DMS153 (cell line): Measurements from ENCODE around the gene SLAMF6.
"Not testable (repeated sequence)": the region's sequence is repeated elsewhere in the genome, so short reads cannot be mapped to it uniquely, and the experiment has no call there.

Experiments used
- DNase-seq: peaks from one replicate; lab custom pipeline; 2025; lab: John Stamatoyannopoulos, UW

Gene SLAMF6

DNA sequence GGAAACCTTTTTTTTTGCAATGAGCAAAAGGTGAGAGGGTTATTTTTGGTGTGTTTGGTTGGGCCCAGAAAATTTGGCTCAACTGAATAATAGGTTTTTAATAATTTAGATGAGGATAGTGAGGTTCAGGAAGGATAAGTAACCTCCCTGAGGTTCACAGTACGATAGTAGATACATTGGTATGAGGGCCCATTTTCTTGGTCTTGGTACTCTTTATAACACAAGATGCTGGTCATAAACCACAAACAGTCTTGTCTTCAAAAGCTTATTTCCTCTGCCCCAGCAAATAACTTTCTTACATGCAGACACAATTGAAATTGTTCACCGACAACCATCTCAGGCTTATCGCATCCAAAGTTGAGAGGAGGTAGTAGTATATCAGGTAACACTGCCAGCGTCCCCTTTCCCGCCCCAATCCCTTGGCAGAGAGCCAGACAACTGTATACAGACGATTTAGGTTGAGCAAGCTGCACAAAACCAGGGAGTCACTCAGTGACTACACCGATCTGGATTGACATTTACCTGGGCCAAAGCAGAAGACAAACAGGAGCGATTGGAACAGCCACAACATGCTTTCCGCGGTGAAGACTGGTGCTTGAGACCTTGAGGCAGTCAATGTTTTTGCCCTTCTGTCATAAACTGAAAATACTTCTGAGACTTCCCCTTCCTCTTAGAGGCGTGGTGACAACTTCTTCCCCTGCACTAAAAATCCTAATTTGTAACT, at the start of gene SLAMF6:
TSS of gene SLAMF6 (minus strand) at position 634 of the 724 bp plus-strand sequence. CDS start at position 571, 63 bp downstream.
- no peak for DNase-seq

DNA sequence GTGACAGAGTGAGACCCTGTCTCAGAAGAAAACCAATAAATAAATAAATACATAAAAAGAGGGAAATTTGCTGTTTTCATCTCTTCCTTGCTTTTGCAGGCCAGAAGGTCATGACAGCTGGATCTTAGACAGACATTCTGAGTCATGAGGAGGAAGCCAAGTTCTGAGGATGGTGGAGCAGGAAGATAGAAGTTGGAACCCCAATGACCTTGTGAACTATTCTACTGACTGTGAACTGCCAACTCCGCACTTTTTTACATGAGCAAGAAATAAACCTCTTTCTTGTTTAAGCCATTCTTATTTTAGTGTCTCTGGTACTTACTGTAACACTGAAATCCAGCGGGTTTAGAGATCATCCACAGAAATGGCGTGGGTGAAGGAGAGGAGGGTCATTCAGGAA, 47.8 kb upstream of the SLAMF6 start:
- DNase-seq: no peak

DNA sequence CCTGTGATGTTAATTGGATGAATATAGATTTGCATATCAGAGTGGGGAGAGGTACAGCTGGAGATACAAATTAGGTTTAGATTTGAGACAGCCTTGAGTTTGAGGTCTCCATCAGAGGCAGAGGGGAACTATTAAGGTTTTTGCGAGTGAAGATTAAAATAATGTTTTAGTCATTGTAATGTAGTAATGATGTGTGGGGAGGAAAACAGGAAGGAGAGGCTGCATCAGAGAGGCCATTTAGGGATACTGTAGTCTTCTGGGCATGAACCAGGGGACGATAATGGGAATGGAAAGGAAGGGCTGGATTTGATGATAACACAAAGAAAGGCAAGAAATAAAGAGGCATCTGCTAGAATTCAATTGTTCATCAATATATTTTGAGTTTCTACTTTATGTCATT, 46.8 kb upstream of the SLAMF6 start:
- no peak for DNase-seq

DNA sequence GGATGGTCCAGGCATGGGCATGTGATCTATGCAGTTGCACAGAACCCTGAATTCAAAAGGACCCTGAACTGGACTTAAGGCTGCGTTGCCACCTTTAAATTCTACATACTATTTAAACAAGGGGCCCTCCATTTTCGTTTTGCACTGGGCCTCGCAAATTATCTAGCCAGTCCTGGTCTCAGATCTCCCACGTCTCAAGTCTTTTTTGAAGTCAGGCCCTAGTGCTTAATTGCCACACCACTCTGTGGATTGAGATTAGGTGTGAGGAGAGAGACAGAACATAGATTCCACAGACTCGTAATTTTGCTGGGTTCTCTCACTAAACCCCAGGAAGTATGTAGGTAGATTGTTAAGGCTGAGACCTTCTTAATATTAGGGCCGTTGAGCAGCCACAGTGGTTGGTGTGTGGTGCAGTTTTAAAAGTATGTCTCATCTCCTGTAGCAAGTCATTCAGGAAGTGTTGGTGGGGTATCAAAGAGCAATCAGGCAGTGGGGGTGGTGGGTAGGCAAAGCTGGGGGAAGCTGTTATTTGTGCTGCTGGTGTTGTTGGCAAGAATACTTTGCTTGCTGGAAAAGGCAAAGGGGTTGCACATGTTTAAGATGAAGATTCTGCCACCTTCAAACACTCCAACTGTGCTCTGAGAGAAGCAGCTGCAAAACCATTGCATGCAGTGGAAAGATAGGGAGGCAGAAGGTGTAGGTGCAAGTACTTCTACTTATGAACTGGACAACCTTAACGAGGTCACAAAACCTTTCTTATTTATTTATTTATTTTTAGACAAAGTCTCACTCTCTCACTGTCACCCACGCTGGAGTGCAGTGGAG, 45.0 kb upstream of the SLAMF6 start:
- no peak for DNase-seq

DNA sequence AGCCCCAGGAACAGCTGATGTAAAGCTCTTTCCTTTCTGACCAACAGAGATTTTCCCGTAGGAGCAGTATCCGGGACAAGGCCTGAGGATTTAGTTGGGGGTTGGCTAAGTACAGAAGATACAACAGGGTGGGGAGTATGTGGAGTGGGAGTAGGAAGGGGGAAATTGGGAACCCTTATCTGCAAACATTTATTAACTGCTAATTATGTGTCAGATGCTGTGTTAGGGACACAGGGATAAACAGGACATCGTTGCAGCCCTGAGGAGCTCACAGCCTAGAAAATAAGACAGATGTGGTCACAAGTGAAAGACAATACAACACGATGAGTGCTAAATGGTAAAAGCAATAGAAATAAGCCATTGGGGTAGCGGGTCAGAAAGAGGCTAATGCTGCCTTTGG, 44.3 kb upstream of the SLAMF6 start:
- no peak for DNase-seq

DNA sequence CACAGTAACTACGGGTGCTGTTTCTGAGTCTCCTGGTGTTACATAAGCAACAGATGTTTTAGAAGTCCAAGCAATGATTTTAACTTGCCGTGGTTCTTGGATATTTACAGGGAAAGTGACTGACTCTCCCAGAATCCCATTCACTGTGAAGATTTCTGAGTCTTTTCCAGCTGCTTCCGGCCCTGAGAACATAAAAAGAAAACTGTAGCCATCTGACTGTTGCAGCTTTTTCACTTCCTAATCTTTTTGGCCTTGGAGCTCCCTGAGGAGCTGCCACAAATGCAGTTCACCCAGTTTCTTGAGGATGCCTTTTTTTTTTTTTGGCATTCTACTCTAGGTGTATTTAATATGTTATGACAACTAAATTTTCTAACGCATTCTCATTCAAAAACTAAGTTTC, 42.5 kb upstream of the SLAMF6 start:
- no peak for DNase-seq

DNA sequence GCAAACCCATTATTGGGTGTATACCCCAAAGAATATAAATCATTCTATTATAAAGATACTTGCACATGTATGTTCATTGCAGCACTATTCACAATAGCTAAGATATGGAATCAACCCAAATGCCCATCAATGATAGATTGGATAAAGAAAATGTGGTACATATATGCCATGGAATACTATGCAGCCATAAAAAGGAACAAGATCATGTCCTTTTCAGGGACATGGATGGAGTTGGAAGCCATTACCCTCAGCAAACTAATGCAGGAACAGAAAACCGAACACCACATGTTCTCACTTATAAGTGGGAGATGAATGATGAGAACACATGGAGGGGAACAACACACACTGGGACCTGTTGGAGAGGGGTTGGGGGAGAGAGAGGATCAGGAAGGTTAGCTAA, 40.2 kb upstream of the SLAMF6 start:
- DNase-seq: not testable (repeated sequence)

DNA sequence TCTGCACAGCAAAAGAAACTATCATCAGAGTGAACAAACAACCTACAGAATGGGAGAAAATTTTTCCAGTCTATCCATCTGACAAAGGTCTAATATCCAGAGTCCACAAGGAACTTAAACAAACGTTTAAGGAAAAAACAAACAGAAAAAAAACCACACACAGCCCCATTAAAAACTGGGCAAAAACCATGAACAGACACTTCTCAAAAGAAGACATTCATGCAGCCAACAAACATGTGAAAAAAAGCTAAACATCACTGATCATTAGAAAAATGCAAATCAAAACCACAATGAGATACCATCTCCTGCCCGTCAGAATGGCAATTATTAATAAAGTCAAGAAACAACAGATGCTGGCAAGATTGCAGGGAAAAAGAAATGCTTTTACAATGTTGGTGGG, 39.7 kb upstream of the SLAMF6 start:
- not testable (repeated sequence) for DNase-seq

DNA sequence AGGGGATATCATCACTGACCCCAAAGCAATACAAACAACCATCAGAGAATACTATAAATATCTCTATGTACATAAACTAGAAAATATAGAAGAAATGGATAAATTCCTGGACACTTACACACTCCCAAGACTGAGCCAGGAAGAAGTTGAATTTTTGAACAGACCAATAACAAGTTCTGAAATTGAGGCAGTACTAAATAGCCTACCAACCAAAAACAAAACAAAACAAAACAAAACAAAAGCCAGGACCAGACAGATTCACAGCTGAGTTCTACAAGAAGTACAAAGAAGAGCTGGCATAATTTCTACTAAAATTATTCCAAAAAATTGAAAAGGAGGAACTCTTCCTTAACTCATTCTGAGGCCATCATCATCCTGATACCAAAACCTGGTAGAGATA, 37.8 kb upstream of the SLAMF6 start:
- no peak for DNase-seq

DNA sequence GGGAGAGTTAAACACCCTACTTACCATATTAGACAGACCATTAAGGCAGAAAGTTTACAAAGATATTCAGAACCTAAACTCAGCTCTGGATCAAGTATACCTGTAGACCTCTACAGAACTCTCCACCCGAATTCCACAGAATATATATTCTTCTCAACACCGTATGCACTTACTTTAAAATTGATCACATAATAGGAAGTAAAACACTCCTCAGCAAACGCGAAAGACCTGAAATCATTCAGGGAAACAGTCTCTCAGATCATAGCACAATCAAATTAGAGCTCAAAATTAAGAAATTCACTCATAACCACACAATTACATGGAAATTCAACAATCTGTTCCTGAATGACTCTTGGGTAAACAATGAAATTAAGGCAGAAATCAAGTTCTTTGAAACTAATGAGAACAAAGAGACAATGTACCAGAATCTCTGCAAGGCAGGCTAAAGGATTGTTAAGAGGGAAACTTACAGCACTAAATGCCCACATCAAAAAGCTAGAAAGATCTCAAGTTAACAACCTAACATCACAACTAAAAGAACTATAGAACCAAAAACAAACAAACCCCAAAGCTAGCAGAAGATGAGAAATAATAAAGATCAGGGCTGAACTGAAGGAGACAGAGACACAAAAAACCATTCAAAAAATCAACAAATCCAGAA, 37.1 kb upstream of the SLAMF6 start:
- DNase-seq: no peak

DNA sequence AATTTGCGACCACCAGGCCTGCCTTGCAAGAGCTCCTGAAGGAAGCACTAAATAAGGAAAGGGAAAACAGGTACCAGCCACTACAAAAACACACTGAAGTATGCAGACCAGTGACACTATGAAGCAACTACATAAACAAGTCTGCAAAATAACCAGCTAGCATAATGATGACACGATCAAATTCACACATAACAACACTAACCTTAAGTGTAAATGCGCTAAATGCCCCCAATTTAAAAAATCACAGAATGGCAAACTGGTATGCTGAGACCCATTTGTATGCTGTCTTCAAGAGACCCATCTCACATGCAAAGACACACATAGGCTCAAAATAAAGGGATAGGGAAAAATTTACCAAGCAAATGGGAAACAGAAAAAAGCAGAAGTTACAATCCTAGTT, 36.4 kb upstream of the SLAMF6 start:
- not testable (repeated sequence) for DNase-seq

DNA sequence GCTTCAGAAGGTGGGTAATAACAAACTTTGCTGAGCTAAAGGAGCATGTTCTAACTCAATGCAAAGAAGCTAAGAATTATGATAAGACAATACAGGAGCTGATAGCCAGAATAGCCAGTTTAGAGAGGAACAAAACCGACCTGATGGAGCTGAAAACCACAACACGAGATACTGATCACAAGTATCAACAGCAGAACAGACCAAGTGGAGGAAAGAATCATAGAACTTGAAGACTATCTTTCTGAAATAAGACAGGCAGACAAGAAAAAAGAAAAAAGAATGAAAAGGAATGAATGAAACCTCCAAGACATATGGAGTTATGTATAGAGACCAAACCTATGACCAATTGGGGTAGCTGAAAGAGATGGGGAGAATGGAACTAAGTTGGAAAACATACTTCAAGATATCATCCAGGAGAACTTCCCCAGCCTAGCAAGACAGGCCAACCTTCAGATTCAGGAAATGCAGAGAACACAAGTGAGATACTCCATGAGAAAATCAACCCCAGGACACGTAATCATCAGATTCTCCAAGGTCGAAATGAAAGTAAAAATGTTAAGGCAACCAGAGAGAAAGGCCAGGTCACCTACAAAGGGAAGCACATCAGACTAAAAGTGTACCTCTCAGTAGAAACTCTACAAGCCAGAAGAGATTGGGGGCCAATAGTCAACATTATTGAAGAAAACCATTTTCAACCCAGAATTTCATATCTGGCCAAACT, 35.8 kb upstream of the SLAMF6 start:
- no peak for DNase-seq

DNA sequence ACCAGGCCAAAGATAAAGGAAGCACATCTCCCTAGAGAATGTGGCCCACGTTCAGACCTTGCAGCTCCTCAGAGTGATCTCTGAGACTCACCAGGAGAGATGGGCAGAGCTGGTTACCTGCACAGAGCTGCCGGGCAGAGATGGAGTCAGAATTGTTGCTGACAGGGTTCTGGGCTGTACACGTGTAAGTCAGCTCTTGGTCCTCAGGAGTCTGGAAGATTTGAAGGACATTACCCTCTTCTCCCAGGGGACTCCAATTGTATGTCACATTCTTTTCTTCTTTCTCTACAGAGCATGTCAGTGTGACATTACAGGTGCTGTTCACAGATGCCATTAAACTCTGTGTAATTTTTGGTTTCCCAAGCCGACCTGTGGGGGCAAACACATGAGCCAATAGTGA, 30.7 kb upstream of the SLAMF6 start:
- no peak for DNase-seq

DNA sequence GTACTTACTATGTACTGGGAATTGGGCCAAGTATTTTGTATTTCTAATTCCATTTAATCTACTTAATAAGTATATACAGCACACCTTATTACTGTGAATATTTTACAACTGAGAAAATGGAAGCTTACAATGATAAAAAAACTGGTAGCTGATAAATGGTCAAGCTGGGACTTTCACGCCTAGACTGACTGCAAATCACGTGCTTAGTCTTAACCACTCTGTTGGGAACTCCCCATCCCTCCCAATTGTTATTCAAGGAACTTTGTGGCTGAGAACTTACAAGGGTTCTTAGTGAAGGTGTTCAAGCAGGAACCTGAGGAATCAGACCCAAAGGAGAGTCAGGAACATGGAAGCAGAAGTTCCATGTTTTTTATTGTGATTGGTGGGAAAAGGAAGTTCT, 29.4 kb upstream of the SLAMF6 start:
- no peak for DNase-seq

DNA sequence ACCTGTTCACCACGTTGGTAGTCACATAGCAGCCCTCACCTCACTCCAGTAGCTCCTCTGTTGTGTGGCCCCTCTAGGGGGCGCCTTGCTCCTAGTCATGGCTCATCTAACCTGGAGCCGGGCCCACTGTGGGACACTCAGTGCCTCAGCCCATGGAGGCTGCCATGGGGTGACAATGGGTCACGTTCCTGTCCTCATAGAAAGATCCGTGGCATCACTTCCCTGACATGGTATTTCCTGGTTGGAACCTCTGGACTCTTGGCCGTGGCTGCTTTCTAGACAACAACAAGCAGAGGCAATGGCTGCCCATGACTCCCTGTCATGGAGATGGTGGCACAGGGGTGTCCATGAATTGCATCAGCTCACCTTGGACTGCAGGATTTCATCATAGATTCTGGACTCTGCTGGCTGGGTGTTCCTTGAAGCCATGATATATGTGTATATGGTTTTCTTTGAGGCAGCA, 27.5 kb upstream of the SLAMF6 start:
- DNase-seq: no peak

DNA sequence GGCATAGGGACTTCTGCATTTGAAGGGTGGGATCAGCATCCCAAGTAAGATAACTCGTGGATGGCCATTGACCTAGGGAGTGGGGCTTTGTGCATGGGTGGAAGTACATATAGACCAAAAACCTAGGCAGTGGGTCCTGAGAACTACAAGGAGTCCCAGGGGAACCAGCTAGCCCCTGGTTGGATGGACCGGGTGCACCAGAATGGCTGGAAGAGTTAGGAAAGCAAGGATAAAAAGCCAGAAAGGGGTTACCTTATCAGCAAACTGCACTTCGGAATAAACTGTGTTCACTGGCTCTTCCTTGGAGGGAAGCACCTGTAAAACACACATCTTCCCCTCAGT, 26.6 kb upstream of the SLAMF6 start:
- no peak for DNase-seq

DNA sequence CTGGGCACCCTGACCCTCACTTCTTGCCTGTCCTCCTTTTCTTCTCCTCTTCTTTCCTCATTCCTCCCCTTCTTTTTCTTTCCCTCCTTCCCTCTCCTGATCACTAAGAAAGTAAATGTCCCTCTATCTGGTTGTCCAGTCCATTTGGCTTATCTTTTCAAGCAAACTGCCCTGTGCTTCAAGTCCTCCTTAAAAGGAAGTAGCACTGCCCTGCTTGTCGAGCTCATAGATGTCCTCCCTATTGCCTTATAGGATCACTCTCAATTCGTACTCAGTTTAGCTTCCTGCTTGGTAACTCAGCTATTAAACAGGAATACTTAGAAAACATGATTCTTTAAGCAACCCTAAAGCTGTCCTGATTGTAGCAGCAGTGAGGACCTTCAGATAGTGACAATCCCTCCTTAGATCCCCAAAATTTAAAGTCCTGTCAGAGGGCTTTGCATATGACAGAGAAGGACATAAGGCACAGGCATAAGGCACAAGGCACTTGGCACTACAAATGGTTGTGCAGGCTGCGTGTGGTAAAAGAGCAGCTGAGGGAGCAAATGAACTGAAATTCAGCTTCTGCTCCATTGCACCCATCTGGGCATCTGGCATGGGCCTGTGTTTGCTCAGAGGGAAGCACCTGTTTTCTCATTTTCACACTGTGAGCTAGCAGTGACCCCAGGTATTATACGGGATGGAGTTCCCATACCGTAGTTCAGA, 26.1 kb upstream of the SLAMF6 start:
- DNase-seq: no peak

DNA sequence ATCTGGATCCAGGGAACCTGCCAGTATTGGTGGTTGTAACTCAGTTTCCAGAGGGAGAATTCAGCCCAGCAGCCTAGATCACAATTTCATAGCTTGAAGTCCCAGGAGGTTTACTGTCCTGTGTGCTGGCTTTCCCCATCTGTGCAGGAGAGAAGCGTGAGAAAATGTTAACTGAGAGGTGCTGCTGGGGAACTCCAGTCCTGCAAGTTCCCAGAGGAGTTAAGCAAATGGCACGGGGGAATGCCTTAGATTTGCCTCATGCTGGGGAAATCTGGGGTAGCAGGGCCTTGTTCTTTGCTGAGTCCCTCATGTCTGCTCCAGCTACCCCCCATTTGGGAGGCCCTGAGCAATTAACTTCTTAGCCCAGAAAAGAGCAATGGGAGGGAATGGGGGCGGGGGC, 25.1 kb upstream of the SLAMF6 start:
- DNase-seq: no peak

DNA sequence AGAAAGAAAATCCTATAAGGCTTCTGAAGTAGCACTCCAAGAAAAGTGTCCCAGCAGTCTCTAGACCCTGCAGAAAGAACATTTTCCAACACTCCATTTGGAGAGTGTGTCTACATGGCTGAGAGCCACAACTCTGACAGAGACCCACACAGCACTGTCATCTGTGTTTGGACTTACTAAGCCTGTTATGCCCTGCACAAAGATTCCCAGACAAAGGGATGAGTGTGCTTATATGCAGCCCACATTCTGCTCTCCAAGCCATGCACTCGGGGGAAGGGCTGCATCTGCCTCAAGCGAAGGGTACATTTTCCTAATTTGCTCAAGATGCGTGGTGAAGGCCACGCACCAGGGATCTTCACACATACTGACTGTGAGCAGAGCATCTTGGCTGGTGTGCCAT, 24.4 kb upstream of the SLAMF6 start:
- no peak for DNase-seq

DNA sequence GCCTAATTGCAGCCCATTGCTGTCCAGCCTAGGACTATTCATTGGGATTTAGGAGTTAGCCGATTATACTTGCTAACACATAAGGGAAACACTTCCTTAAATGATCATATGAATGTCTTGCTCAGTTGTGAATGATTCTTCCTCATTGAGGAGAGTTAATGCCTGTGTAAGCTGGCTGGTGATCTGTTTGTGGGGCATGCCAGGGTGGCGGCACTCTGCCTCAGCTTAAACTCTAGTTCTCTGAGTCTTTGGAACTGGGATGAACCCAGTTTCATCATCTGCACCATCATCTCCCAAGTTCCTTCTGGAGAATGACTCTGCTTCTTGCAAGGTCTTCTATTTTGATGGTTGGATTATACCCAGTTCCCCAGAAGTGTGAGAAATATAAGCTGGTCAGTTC, 23.9 kb upstream of the SLAMF6 start:
- no peak for DNase-seq

DNA sequence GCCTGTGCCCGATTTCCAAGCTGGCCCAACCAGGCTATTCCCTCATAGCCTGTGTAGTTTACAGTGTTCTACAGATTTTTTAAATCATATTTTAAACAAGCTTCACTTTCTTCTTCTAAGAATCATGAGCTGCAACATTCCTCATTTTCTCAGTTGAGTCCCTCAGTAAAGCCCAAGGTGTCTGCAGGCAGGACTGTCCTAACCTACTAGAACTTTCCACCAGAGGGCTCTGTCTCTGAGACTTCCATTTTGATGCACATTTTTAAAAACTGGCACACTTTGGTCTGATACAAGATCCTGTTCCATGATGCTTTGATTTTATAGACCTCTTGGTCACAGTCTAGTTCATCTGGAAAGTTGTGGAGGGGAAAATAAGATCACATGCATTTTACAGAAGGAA, 21.6 kb upstream of the SLAMF6 start:
- no peak for DNase-seq
